NCI-H2196 treated with DMSO at 0.1 percent for 48 hours (cell line): Measurements from ENCODE around the gene SPDYE1.
A peak's percentile ranks its signal among the peaks of the same experiment; 100 is the strongest.
"Not testable (repeated sequence)": the region's sequence is repeated elsewhere in the genome, so short reads cannot be mapped to it uniquely, and the experiment has no call there.

ENCODE experiments used
- DNase-seq: peaks from one replicate; lab custom pipeline; 2025; ENCODE audit not compliant: unreplicated experiment; lab: John Stamatoyannopoulos, UW

The SPDYE1 gene

GRCh38 chr7:43997532-43997931 is at the start of gene SPDYE1:
SPDYE1 (plus strand) TSS chr7:43997897; CDS start chr7:43999950, 2,053 bp downstream.
- DNase-seq, result not testable (repeated sequence)

GRCh38 chr7:43952028-43952427 is 45.7 kb upstream of the SPDYE1 start:
- DNase-seq, result no peak

- DNase-seq, result no peak
Observed at GRCh38 chr7:43953071-43953470, 44.6 kb upstream of the SPDYE1 start.

GRCh38 chr7:43954524-43955228 is 43.0 kb upstream of the SPDYE1 start:
- DNase-seq, result peak; percentile 48

- DNase-seq, result no peak
Observed at GRCh38 chr7:43956027-43956426, 41.7 kb upstream of the SPDYE1 start.

- DNase-seq, result no peak
Observed at GRCh38 chr7:43960933-43961332, 36.8 kb upstream of the SPDYE1 start.

GRCh38 chr7:43966392-43966791 is 31.3 kb upstream of the SPDYE1 start:
- DNase-seq, result not testable (repeated sequence)

- DNase-seq, result not testable (repeated sequence)
Observed at GRCh38 chr7:43968172-43969040, 29.3 kb upstream of the SPDYE1 start.

- DNase-seq, result not testable (repeated sequence)
Observed at GRCh38 chr7:43969586-43969985, 28.1 kb upstream of the SPDYE1 start.

- DNase-seq, result not testable (repeated sequence)
Observed at GRCh38 chr7:43970698-43971097, 27.0 kb upstream of the SPDYE1 start.

GRCh38 chr7:43974033-43974573 is 23.6 kb upstream of the SPDYE1 start:
- not testable (repeated sequence) for DNase-seq

- not testable (repeated sequence) for DNase-seq
Observed at GRCh38 chr7:43974725-43975482, 22.8 kb upstream of the SPDYE1 start.

GRCh38 chr7:43977525-43977924 is 20.2 kb upstream of the SPDYE1 start:
- no peak for DNase-seq

- DNase-seq, result not testable (repeated sequence)
Observed at GRCh38 chr7:43978102-43978501, 19.6 kb upstream of the SPDYE1 start.

- not testable (repeated sequence) for DNase-seq
Observed at GRCh38 chr7:43982848-43983247, 14.8 kb upstream of the SPDYE1 start.

GRCh38 chr7:43983736-43984135 is 14.0 kb upstream of the SPDYE1 start:
- not testable (repeated sequence) for DNase-seq

- DNase-seq, result peak; percentile 4
Observed at GRCh38 chr7:43985904-43986864, 11.5 kb upstream of the SPDYE1 start.

- DNase-seq, result not testable (repeated sequence)
Observed at GRCh38 chr7:43987476-43987875, 10.2 kb upstream of the SPDYE1 start.

GRCh38 chr7:43990011-43990585 is 7.6 kb upstream of the SPDYE1 start:
- not testable (repeated sequence) for DNase-seq
